Measurements from ENCODE around the gene RYR2. TPM values are rescaled to one million over a fixed set of nuclear protein-coding genes. Genes with fewer than 3 reads are reported as not detected.

The RYR2 gene
- total and polyA plus RNA-seq, 4 donors: 0.43 to 11.6 (median 2.0) TPM

DNA sequence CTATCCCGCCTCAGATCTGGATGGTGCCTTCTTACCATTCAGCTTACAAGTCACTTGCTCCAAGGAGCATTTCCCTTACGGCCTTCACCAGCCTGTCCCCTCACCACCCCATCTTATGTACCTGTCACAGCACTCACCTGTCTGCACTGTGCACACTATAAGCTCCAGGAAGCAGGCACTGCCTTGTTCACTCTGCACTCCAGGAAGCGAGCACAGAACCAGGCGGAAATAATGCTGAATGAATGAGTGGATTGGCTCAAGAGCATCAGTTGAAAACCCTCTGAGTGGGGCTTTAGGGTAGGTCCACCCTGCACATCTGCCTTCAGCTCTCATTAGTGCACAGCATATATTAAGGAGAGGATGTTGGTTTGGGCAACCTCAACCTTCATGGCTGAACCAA, 8.9 kb upstream of the RYR2 start:
- 87 to 95% methylated on average over 4 of the region's 4 CpGs for WGBS, 2 donors
- H3K9me3 ChIP-seq (ENCODE audit: control insufficient read depth in 4 of 4, insufficient read depth in 3 of 4, low read length in 3 of 4): peaks cover 0 to 2% (median 0%) of the 10 kb centered on the region in 4 donors
- peaks cover 0 to 2% (median 0%) of the 10 kb centered on the region in 5 donors for H3K4me1 ChIP-seq (ENCODE audit: control insufficient read depth in 5 of 5, insufficient read depth in 5 of 5, low read length in 5 of 5)
- H3K27ac ChIP-seq (ENCODE audit: low read depth in 1 of 2, low read length in 1 of 2): peak overlapping the region in 1 of 2 donors; percentile 17
- ATAC-seq (ENCODE audit: insufficient read depth, low FRiP score) (no peak), DNase-seq (no peak)
- TF ChIP-seq CTCF (IDR thresholded peaks at IDR 0.05; ENCODE audit: control extremely low read depth, extremely low read depth): no peak
- no peak overlapping the region for H3K4me3 ChIP-seq
- no peak overlapping the region for H3K9ac ChIP-seq (ENCODE audit: insufficient read depth in 1 of 2, low read length in 2 of 2)
- peaks cover 0 to 8% (median 4%) of the 10 kb centered on the region in 3 donors for H3K27me3 ChIP-seq (ENCODE audit: control insufficient read depth in 3 of 3, insufficient read depth in 3 of 3, low read length in 2 of 3)
- H3K36me3 ChIP-seq (ENCODE audit: control insufficient read depth in 4 of 4, insufficient read depth in 4 of 4, low read length in 4 of 4): no peaks in the 10 kb centered on the region

- Histone ChIP-seq H3K36me3 (ENCODE audit: control insufficient read depth in 4 of 4, insufficient read depth in 4 of 4, low read length in 4 of 4) (no peaks in the 10 kb centered on the region), H3K27ac (ENCODE audit: low read depth in 1 of 2, low read length in 1 of 2) (peak overlapping the region in 1 of 2 donors; percentile 17), H3K4me1 (ENCODE audit: control insufficient read depth in 5 of 5, insufficient read depth in 5 of 5, low read length in 5 of 5) (peaks cover 0 to 2% (median 0%) of the 10 kb centered on the region in 5 donors), H3K9me3 (ENCODE audit: control insufficient read depth in 4 of 4, insufficient read depth in 3 of 4, low read length in 3 of 4) (peaks cover 0 to 2% (median 0%) of the 10 kb centered on the region in 4 donors), H3K4me3 (no peak overlapping the region), H3K9ac (ENCODE audit: insufficient read depth in 1 of 2, low read length in 2 of 2) (no peak overlapping the region), H3K27me3 (ENCODE audit: control insufficient read depth in 3 of 3, insufficient read depth in 3 of 3, low read length in 2 of 3) (peaks cover 0 to 10% (median 4%) of the 10 kb centered on the region in 3 donors)
- 72 to 80% methylated on average over 4 of the region's 4 CpGs for WGBS, 2 donors
- no peak for ATAC-seq (ENCODE audit: insufficient read depth, low FRiP score)
- no peak for TF ChIP-seq CTCF (IDR thresholded peaks at IDR 0.05; ENCODE audit: control extremely low read depth, extremely low read depth)
- DNase-seq: no peak
Observed at GRCh38 chr1:237033804-237034203, 8.2 kb upstream of the RYR2 start.

DNA sequence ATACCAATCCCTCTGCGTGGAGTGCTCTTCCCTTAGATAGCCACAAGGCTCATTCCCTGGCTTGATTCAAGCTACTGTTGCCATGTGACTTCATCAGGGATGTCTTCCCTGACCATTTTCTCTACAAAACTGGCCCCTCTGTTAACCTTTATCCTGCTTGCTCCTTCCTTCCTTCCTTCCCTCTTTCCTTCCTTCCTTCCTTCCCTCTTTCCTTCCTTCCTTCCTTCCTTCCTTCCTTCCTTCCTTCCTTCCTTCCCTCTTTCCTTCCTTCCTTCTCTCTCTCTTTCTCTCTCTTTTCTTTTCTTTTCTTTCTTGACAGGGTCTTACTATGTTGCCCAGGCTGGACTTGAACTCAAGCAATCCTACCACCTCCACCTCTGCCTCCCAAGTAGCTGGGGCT, 6.2 kb upstream of the RYR2 start:
- no peak for TF ChIP-seq CTCF (IDR thresholded peaks at IDR 0.05; ENCODE audit: control extremely low read depth, extremely low read depth)
- H3K27ac ChIP-seq (ENCODE audit: low read depth in 1 of 2, low read length in 1 of 2): no peak overlapping the region
- no peak for ATAC-seq (ENCODE audit: insufficient read depth, low FRiP score)

DNA sequence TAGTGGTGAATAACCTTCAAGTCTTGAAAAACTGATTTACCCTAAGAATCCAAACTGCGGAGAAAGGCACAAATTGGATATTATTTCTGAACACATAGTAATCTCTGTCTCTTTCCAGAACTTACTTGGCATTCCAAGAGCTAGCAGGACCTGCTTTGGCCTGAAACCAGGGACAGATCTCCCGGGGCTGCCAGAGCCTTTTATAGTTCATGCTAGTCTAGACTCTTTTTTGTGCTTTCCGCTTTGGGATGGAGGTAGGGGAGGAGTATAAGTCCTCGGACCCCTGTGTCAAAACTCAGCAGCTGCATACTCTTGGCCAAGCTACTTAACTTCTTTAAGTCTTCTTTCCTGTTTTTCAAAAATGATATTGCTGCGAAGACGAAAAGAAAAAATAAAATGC, 3.8 kb upstream of the RYR2 start:
- H3K36me3 ChIP-seq (ENCODE audit: control insufficient read depth in 4 of 4, insufficient read depth in 4 of 4, low read length in 4 of 4): no peaks in the 10 kb centered on the region
- H3K27ac ChIP-seq (ENCODE audit: low read depth in 1 of 2, low read length in 1 of 2): peak overlapping the region in 1 of 2 donors; percentile 25
- ATAC-seq (ENCODE audit: insufficient read depth, low FRiP score) (no peak), DNase-seq (no peak)
- no peak overlapping the region for H3K4me3 ChIP-seq
- WGBS, 2 donors: 91 to 96% methylated on average over 6 of the region's 6 CpGs
- H3K9me3 ChIP-seq (ENCODE audit: control insufficient read depth in 4 of 4, insufficient read depth in 3 of 4, low read length in 3 of 4): peaks cover 0 to 2% (median 0%) of the 10 kb centered on the region in 4 donors
- peaks cover 9 to 30% (median 21%) of the 10 kb centered on the region in 3 donors for H3K27me3 ChIP-seq (ENCODE audit: control insufficient read depth in 3 of 3, insufficient read depth in 3 of 3, low read length in 2 of 3)
- no peak for TF ChIP-seq CTCF (IDR thresholded peaks at IDR 0.05; ENCODE audit: control extremely low read depth, extremely low read depth)
- peaks cover 0 to 10% (median 0%) of the 10 kb centered on the region in 5 donors for H3K4me1 ChIP-seq (ENCODE audit: control insufficient read depth in 5 of 5, insufficient read depth in 5 of 5, low read length in 5 of 5)
- H3K9ac ChIP-seq (ENCODE audit: insufficient read depth in 1 of 2, low read length in 2 of 2): no peak overlapping the region

More for the DNA sequence above, 6.2 kb upstream of the RYR2 start:
- 85 to 95% methylated on average over 1 of the region's 1 CpG for WGBS, 2 donors
- peaks cover 0 to 2% (median 0%) of the 10 kb centered on the region in 4 donors for H3K9me3 ChIP-seq (ENCODE audit: control insufficient read depth in 4 of 4, insufficient read depth in 3 of 4, low read length in 3 of 4)
- H3K4me1 ChIP-seq (ENCODE audit: control insufficient read depth in 5 of 5, insufficient read depth in 5 of 5, low read length in 5 of 5): peaks cover 0 to 2% (median 0%) of the 10 kb centered on the region in 5 donors
- no peak overlapping the region for H3K9ac ChIP-seq (ENCODE audit: insufficient read depth in 1 of 2, low read length in 2 of 2)
- H3K4me3 ChIP-seq: no peak overlapping the region
- no peaks in the 10 kb centered on the region for H3K36me3 ChIP-seq (ENCODE audit: control insufficient read depth in 4 of 4, insufficient read depth in 4 of 4, low read length in 4 of 4)
- no peak for DNase-seq
- peaks cover 0 to 16% (median 14%) of the 10 kb centered on the region in 3 donors for H3K27me3 ChIP-seq (ENCODE audit: control insufficient read depth in 3 of 3, insufficient read depth in 3 of 3, low read length in 2 of 3)
